Panc1 (cell line): ENCODE measurements around the gene ALG12.

Experiments used
- POLR2AphosphoS5 ChIP-seq: IDR thresholded peaks from 2 replicates; pipeline ENCODE4 v1.6.1; 2012; ENCODE audit warnings: mild to moderate bottlenecking, low read depth, low read length, moderate library complexity
- REST ChIP-seq, 2 experiments: IDR thresholded peaks; 2 replicates each; pipeline ENCODE4 v1.6.1; 2011 to 2012; ENCODE audit warnings: low read depth in 2 of 2, control low read depth in 1 of 2, low read length in 1 of 2, mild to moderate bottlenecking in 1 of 2, moderate library complexity in 1 of 2; ENCODE audit not compliant: insufficient read depth in 1 of 2
- TF ChIP-seq, protein P1 (sequence below): fragments of 450-650 bp; IDR thresholded peaks from 2 replicates; pipeline ENCODE4 v1.5.1; 2017; ENCODE audit warnings: mild to moderate bottlenecking

DNA sequence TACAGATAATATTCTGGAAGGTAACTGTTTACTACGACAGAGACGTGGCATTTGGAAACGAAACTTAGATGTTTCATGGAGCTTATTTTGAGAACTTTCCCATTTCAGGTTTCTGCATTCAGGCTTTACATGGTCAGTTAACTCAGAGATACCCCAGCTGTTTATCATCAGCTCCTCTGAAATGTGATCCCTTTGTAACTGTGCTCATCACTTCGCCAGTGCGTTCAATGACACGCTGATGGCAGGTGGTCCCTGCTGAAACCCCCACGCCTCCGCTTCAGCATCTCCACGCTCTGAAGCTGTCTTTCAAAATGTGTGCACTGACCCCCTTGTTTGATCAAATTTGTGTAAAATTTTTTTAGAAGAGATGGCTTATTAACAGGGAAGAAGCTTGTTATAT, 30.5 kb downstream of the ALG12 start:
- TF ChIP-seq POLR2AphosphoS5 (no peak), REST (IDR thresholded peaks at IDR 0.05; ENCODE audit: insufficient read depth in 1 of 2, low read depth in 2 of 2, low read length in 1 of 2) (no peak)
- TF ChIP-seq, protein P1, sequence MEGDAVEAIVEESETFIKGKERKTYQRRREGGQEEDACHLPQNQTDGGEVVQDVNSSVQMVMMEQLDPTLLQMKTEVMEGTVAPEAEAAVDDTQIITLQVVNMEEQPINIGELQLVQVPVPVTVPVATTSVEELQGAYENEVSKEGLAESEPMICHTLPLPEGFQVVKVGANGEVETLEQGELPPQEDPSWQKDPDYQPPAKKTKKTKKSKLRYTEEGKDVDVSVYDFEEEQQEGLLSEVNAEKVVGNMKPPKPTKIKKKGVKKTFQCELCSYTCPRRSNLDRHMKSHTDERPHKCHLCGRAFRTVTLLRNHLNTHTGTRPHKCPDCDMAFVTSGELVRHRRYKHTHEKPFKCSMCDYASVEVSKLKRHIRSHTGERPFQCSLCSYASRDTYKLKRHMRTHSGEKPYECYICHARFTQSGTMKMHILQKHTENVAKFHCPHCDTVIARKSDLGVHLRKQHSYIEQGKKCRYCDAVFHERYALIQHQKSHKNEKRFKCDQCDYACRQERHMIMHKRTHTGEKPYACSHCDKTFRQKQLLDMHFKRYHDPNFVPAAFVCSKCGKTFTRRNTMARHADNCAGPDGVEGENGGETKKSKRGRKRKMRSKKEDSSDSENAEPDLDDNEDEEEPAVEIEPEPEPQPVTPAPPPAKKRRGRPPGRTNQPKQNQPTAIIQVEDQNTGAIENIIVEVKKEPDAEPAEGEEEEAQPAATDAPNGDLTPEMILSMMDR: no peak
